ENCODE results near the gene BMF.
"Not testable (repeated sequence)": the region's sequence is repeated elsewhere in the genome, so short reads cannot be mapped to it uniquely, and the experiment has no call there.

BMF gene

GRCh38 chr15:40108855-40109735 is at the start of gene BMF:
Gene BMF, minus strand, starts transcription at chr15:40108879. Its CDS starts 2,793 bp downstream, at chr15:40106086.
- DNase-seq, result peak; percentile 82

GRCh38 chr15:40157778-40158447 is 49.2 kb upstream of the BMF start:
- no peak for DNase-seq

- peak; percentile 82 for DNase-seq
Observed at GRCh38 chr15:40155270-40155910, 46.7 kb upstream of the BMF start.

- DNase-seq, result not testable (repeated sequence)
Observed at GRCh38 chr15:40154821-40155220, 46.1 kb upstream of the BMF start.

- DNase-seq, result no peak
Observed at GRCh38 chr15:40151991-40152390, 43.3 kb upstream of the BMF start.

GRCh38 chr15:40151499-40151898 is 42.8 kb upstream of the BMF start:
- no peak for DNase-seq

- peak; percentile 65 for DNase-seq
Observed at GRCh38 chr15:40150163-40150925, 41.7 kb upstream of the BMF start.

GRCh38 chr15:40149339-40149738 is 40.7 kb upstream of the BMF start:
- DNase-seq, result no peak

- no peak for DNase-seq
Observed at GRCh38 chr15:40146037-40146436, 37.4 kb upstream of the BMF start.

GRCh38 chr15:40142428-40142827 is 33.7 kb upstream of the BMF start:
- no peak for DNase-seq

- DNase-seq, result not testable (repeated sequence)
Observed at GRCh38 chr15:40138201-40138570, 29.5 kb upstream of the BMF start.

GRCh38 chr15:40137303-40138200 is 28.9 kb upstream of the BMF start:
- DNase-seq, result no peak

- no peak for DNase-seq
Observed at GRCh38 chr15:40136470-40137302, 28.0 kb upstream of the BMF start.

- DNase-seq, result not testable (repeated sequence)
Observed at GRCh38 chr15:40135846-40136450, 27.3 kb upstream of the BMF start.

GRCh38 chr15:40134885-40135284 is 26.2 kb upstream of the BMF start:
- DNase-seq, result no peak

GRCh38 chr15:40133544-40133943 is 24.9 kb upstream of the BMF start:
- no peak for DNase-seq

GRCh38 chr15:40130799-40131502 is 22.3 kb upstream of the BMF start:
- no peak for DNase-seq

GRCh38 chr15:40130118-40130517 is 21.4 kb upstream of the BMF start:
- DNase-seq, result no peak

GRCh38 chr15:40128766-40129660 is 20.3 kb upstream of the BMF start:
- DNase-seq, result no peak

Measured in NCI-H1105 treated with DMSO at 0.1 percent for 48 hours (cell line).